H9 (cell line): ENCODE measurements around the gene LRSAM1. TPM values are rescaled to one million over a fixed set of nuclear protein-coding genes. Genes with fewer than 3 reads are reported as not detected.

Experiments
- DNase-seq: peaks from one replicate; pipeline ENCODE4 v3.0.0-alpha.2; 2017
- H2AFZ ChIP-seq: one replicate; pipeline ENCODE4 v1.6.1; 2013; ENCODE audit warnings: mild to moderate bottlenecking, low read length, control low read depth, moderate library complexity
- H2AK5ac ChIP-seq: 2 replicates; pipeline ENCODE4 v1.6.1; 2013; ENCODE audit warnings: low read length, control low read depth, mixed read lengths; ENCODE audit not compliant: insufficient read length
- H2BK120ac ChIP-seq: one replicate; pipeline ENCODE4 v1.6.1; 2013; ENCODE audit warnings: low read depth, mild to moderate bottlenecking, low read length, control low read depth, inconsistent platforms; ENCODE audit not compliant: poor library complexity, severe bottlenecking
- H2BK12ac ChIP-seq: 2 replicates; pipeline ENCODE4 v1.6.1; 2013; ENCODE audit warnings: low read length, control low read depth, mixed read lengths, low read depth; ENCODE audit not compliant: insufficient read length
- H2BK15ac ChIP-seq: 2 replicates; pipeline ENCODE4 v1.6.1; 2013; ENCODE audit warnings: low read depth, low read length, control low read depth
- H2BK20ac ChIP-seq: one replicate; pipeline ENCODE4 v1.6.1; 2013; ENCODE audit warnings: low read depth, mild to moderate bottlenecking, low read length, control low read depth, inconsistent platforms; ENCODE audit not compliant: poor library complexity, severe bottlenecking
- H2BK5ac ChIP-seq: 2 replicates; pipeline ENCODE4 v1.6.1; 2013; ENCODE audit warnings: low read length, control low read depth, mixed read lengths; ENCODE audit not compliant: insufficient read length
- H3K14ac ChIP-seq: 2 replicates; pipeline ENCODE4 v1.6.1; 2013; ENCODE audit warnings: low read length, control low read depth; ENCODE audit not compliant: insufficient read depth
- H3K18ac ChIP-seq: 2 replicates; pipeline ENCODE4 v1.6.1; 2013; ENCODE audit warnings: low read depth, mild to moderate bottlenecking, mixed read lengths, low read length, control low read depth; ENCODE audit not compliant: insufficient read length
- H3K23ac ChIP-seq: 2 replicates; pipeline ENCODE4 v1.6.1; 2013; ENCODE audit warnings: low read length, control low read depth, mixed read lengths, low read depth; ENCODE audit not compliant: insufficient read length
- H3K23me2 ChIP-seq: 2 replicates; pipeline ENCODE4 v1.6.1; 2013; ENCODE audit warnings: low read depth, mild to moderate bottlenecking, mixed read lengths, low read length, control low read depth; ENCODE audit not compliant: insufficient read length, poor library complexity, severe bottlenecking
- H3K27ac ChIP-seq: 2 replicates; pipeline ENCODE4 v1.5.1; 2013; ENCODE audit warnings: low read length, control low read depth, mixed read lengths, low read depth; ENCODE audit not compliant: insufficient read length
- H3K27me3 ChIP-seq: 2 replicates; pipeline ENCODE4 v1.6.1; 2013; ENCODE audit warnings: low read length, control low read depth, inconsistent platforms; ENCODE audit not compliant: insufficient read depth
- H3K4ac ChIP-seq: 2 replicates; pipeline ENCODE4 v1.6.1; 2013; ENCODE audit warnings: low read depth, mild to moderate bottlenecking, control low read depth, inconsistent platforms, low read length, moderate library complexity
- H3K4me1 ChIP-seq: 2 replicates; pipeline ENCODE4 v1.6.1; 2013; ENCODE audit warnings: low read length, control low read depth, inconsistent platforms; ENCODE audit not compliant: insufficient read depth
- H3K4me2 ChIP-seq: 2 replicates; pipeline ENCODE4 v1.6.1; 2013; ENCODE audit warnings: low read length, control low read depth, mixed read lengths; ENCODE audit not compliant: insufficient read length, insufficient read depth
- H3K56ac ChIP-seq: 2 replicates; pipeline ENCODE4 v1.6.1; 2013; ENCODE audit warnings: low read depth, mild to moderate bottlenecking, mixed read lengths, low read length, control low read depth; ENCODE audit not compliant: insufficient read length
- H3K79me1 ChIP-seq: 2 replicates; pipeline ENCODE4 v1.6.1; 2013; ENCODE audit warnings: low read depth, mild to moderate bottlenecking, moderate library complexity, low read length, control low read depth, inconsistent platforms; ENCODE audit not compliant: insufficient read depth, poor library complexity, severe bottlenecking
- H3K79me2 ChIP-seq: 2 replicates; pipeline ENCODE4 v1.6.1; 2013; ENCODE audit warnings: low read length, control low read depth, inconsistent platforms; ENCODE audit not compliant: insufficient read depth
- H3K9ac ChIP-seq: 2 replicates; pipeline ENCODE4 v1.6.1; 2013; ENCODE audit warnings: low read length, control low read depth, mixed read lengths; ENCODE audit not compliant: insufficient read length; ENCODE audit errors: extremely low read depth
- H3K9me3 ChIP-seq: one replicate; pipeline ENCODE4 v1.6.1; 2013; ENCODE audit warnings: low read depth, low read length, inconsistent platforms; ENCODE audit not compliant: control insufficient read depth
- H3T11ph ChIP-seq: one replicate; pipeline ENCODE4 v1.6.1; 2013; ENCODE audit warnings: mild to moderate bottlenecking, low read length, control low read depth, inconsistent platforms
- H4K20me1 ChIP-seq: one replicate; pipeline ENCODE4 v1.6.1; 2013; ENCODE audit not compliant: control insufficient read depth, insufficient read length, insufficient read depth
- H4K5ac ChIP-seq: 2 replicates; pipeline ENCODE4 v1.6.1; 2013; ENCODE audit warnings: low read depth, mild to moderate bottlenecking, mixed read lengths, low read length, control low read depth; ENCODE audit not compliant: insufficient read length
- H4K8ac ChIP-seq: replicated peaks from 2 replicates; pipeline ENCODE4 v1.6.1; 2013; ENCODE audit warnings: low read length, control low read depth, mixed read lengths, low read depth; ENCODE audit not compliant: insufficient read length
- H4K91ac ChIP-seq: 2 replicates; pipeline ENCODE4 v1.6.1; 2013; ENCODE audit warnings: low read depth, mild to moderate bottlenecking, moderate library complexity, mixed read lengths, low read length, control low read depth; ENCODE audit not compliant: insufficient read length
- H3K27ac Mint-ChIP-seq, 3 experiments: 2 replicates in 2 of 3; 3 replicates in 1 of 3; pipeline ENCODE4 v1.8.0; 2020 to 2021; ENCODE audit warnings: mixed read lengths in 3 of 3, mild to moderate bottlenecking in 1 of 3, moderate library complexity in 1 of 3
- H3K27me3 Mint-ChIP-seq: 2 replicates; pipeline ENCODE4 v1.8.0; 2021; ENCODE audit warnings: low read depth, mild to moderate bottlenecking, moderate library complexity, mixed read lengths
- H3K36me3 Mint-ChIP-seq, 3 experiments: 2 replicates in 2 of 3; 3 replicates in 1 of 3; pipeline ENCODE4 v1.8.0; 2020 to 2021; ENCODE audit warnings: low read depth in 3 of 3, mixed read lengths in 3 of 3; ENCODE audit not compliant: insufficient read depth in 1 of 3
- H3K4me1 Mint-ChIP-seq, 2 experiments: 2 replicates each; pipeline ENCODE4 v1.8.0; 2020; ENCODE audit warnings: mixed read lengths in 2 of 2
- H3K4me3 Mint-ChIP-seq, 2 experiments: 2 replicates in 1 of 2; 3 replicates in 1 of 2; pipeline ENCODE4 v1.8.0; 2020 to 2021; ENCODE audit warnings: mild to moderate bottlenecking in 2 of 2, mixed read lengths in 2 of 2, moderate library complexity in 1 of 2
- H3K9me3 Mint-ChIP-seq, 2 experiments: 2 replicates in 1 of 2; 3 replicates in 1 of 2; pipeline ENCODE4 v1.8.0; 2020; ENCODE audit warnings: mild to moderate bottlenecking in 2 of 2, mixed read lengths in 2 of 2, moderate library complexity in 1 of 2
- CTCF ChIP-seq: fragments of 200-600 bp; sonication (generic); conservative IDR thresholded peaks from 3 replicates; pipeline ENCODE4 v1.8.0; 2021; ENCODE audit warnings: antibody characterized with exemption, mild to moderate bottlenecking
- WGBS: extraction: QIAGEN DNeasy Blood & Tissue Kit; methylation state at CpG from one replicate; pipeline ENCODE4 v1.1.7; 2013; ENCODE audit warnings: missing lambda C conversion rate, low lambda C conversion rate, mixed read lengths; ENCODE audit not compliant: insufficient read length; ENCODE audit errors: extremely low coverage; 5-methylcytosine and 5-hydroxymethylcytosine counted together
- long read RNA-seq: library from polyadenylated mRNA; unstranded; transcript quantifications from one replicate; pipeline ENCODE4 v2.0.0, GENCODE V29; 2020
- total RNA-seq: library from RNA; stranded (reverse); gene quantifications from 2 replicates; pipeline ENCODE4 v1.2.1, GENCODE V29; 2021

LRSAM1 gene
- 15.0 and 16.2 TPM in 2 replicates for total RNA-seq
- long read RNA-seq, transcript LRSAM1-201 (26 exons, 3,146 nt): major isoform, 54 of 164 reads
- long read RNA-seq, transcript LRSAM1-202 (25 exons, 3,376 nt): minor isoform, 15 of 164 reads
- long read RNA-seq, partial matches to known transcripts: 64 of 164 reads
- long read RNA-seq, other reads (novel, unspliced or antisense): 30 of 164 reads

DNA sequence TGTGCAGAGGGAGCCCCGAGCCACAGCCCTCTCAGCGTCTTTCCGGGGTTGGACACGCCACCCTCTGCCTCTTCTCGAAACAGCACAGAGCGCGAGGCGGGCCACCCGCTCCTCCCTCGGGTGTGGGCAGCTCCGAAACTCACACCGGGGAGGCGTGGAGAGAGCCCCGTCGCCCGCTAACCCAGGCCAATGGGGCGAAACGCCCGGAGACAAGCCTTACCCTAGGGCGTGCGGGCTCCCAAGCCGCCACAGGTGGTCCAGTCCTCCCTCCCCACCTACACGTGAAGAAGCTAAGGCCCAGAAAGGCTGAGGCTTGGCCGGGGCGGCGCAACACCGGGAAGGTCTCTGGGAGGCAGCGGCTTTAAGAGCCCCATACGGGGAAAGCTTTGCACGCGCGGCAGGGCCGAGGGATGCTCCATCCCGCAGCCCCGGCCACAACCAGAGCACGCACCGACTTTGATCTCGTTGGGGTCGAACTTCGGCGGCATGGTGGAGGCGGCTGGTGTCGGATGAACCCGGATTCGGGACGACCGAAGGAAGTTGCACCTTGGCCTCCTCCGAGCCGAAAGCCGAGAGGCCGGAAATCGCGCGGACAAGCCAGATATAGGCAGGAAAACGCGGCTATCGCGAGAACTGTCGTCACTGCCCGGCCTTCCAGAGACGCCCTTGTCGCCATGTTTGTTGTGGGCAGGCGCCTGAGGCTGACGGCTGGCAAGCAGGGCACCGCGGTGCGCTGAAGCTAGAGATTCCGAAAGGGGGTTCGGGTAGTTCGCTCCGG is at the start of gene LRSAM1, which contains the start of gene RPL12:
LRSAM1 (plus strand) TSS at position 681 of the 778 bp plus-strand sequence. CDS start 3,018 bp downstream, outside the sequence.
RPL12 (minus strand) TSS at position 577 of the 778 bp plus-strand sequence; CDS start at position 488, 89 bp downstream.
- Histone ChIP-seq H4K8ac (no peak within 1 kb of the TSS), H2BK120ac (no peak within 1 kb of the TSS), H3K79me2 (peaks cover 20% of the 10 kb centered on the region; the same call in 1 of the 2 replicates), H3K9ac (peak within 1 kb of the TSS; percentile 99), H4K91ac (no peak within 1 kb of the TSS), H4K20me1 (no peaks in the 10 kb centered on the region), H3K79me1 (peaks cover 2% of the 10 kb centered on the region), H4K5ac (no peak within 1 kb of the TSS), H3K4ac (no peak within 1 kb of the TSS; the same call in 1 of the 2 replicates), H3K23ac (no peak within 1 kb of the TSS), H2BK12ac (no peak within 1 kb of the TSS), H2AK5ac (no peak within 1 kb of the TSS), H2BK20ac (no peak within 1 kb of the TSS), H3K56ac (no peak within 1 kb of the TSS), H2AFZ (no peak within 1 kb of the TSS), H3K4me1 (peaks cover 4% of the 10 kb centered on the region), H3K27me3 (no peaks in the 10 kb centered on the region), H2BK5ac (peak within 1 kb of the TSS; percentile 17), H3K9me3 (no peaks in the 10 kb centered on the region), H3K14ac (peak within 1 kb of the TSS; percentile 97), H2BK15ac (no peak within 1 kb of the TSS), H3K4me2 (peak within 1 kb of the TSS; percentile 93), H3K27ac (peak within 1 kb of the TSS; percentile 42), H3K18ac (peak within 1 kb of the TSS; percentile 90), H3T11ph (no peak within 1 kb of the TSS), H3K23me2 (peaks cover 18% of the 10 kb centered on the region)
- DNase-seq: peak; percentile 95
- Mint-ChIP-seq H3K36me3 (peaks cover 56 to 64% (median 59%) of the 10 kb centered on the region in 3 experiments), H3K9me3 (peaks cover 0 to 4% of the 10 kb centered on the region in 2 experiments; a peak in 4 of 5 replicates), H3K27me3 (peaks cover 2% of the 10 kb centered on the region), H3K4me3 (peak within 1 kb of the TSS; percentile 96 to 99), H3K4me1 (peaks cover 24 to 28% of the 10 kb centered on the region in 2 experiments), H3K27ac (peak within 1 kb of the TSS; percentile 96 to 99 (median 99))
- no CpG with 5 or more reads among the region's 71 CpGs for WGBS
- no peak for TF ChIP-seq CTCF
